Omental fat pad (tissue), 4 donors: ENCODE measurements around the gene DUSP10. TPM values are rescaled to one million over a fixed set of nuclear protein-coding genes. Genes with fewer than 3 reads are reported as not detected.

Experiments
- ATAC-seq: fragments of 150-250 bp; one replicate; pipeline ENCODE4 v1.9.1; 2016; ENCODE audit warnings: mild to moderate bottlenecking, moderate library complexity; ENCODE audit not compliant: low FRiP score
- DNase-seq: peaks from one replicate; pipeline ENCODE4 v3.0.0-alpha.2; 2019; ENCODE audit warnings: low spot score
- total RNA-seq, 4 donors: library from RNA; depleted of rRNA; stranded (reverse); fragments of >200 nt; gene quantifications; one replicate each; pipeline ENCODE4 v1.1.0, GENCODE V29; 2016
- TF ChIP-seq, protein P1 (sequence below), 3 donors: fragments of 450-650 bp; IDR thresholded peaks; one replicate each; pipeline ENCODE4 v1.5.1; 2016 to 2017; ENCODE audit warnings: antibody characterized with exemption in 3 of 3, mild to moderate bottlenecking in 3 of 3, moderate library complexity in 2 of 3

Gene DUSP10
- total RNA-seq, 4 donors from 2014 or later, result 3.1 to 13.0 (median 10.2) TPM

DNA sequence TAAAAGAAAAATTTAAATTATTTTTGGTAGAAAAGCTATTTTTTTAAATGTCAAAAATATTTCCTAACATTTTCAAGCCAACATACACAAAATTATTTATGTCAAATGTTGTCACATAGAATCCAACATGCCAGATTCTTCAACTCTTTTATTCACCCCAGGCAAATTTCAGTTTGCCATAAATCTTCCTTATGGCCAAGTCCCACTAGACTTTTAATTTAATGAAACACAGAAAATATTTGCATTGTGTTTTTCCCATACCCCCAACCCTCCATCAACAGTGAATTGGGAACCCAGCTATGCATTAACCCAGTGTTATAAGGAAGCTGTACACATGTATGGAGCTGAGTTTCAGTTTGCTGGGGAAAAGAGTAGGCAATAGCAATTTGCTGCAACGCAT is 41.4 kb downstream of the DUSP10 start:
- TF ChIP-seq, protein P1, sequence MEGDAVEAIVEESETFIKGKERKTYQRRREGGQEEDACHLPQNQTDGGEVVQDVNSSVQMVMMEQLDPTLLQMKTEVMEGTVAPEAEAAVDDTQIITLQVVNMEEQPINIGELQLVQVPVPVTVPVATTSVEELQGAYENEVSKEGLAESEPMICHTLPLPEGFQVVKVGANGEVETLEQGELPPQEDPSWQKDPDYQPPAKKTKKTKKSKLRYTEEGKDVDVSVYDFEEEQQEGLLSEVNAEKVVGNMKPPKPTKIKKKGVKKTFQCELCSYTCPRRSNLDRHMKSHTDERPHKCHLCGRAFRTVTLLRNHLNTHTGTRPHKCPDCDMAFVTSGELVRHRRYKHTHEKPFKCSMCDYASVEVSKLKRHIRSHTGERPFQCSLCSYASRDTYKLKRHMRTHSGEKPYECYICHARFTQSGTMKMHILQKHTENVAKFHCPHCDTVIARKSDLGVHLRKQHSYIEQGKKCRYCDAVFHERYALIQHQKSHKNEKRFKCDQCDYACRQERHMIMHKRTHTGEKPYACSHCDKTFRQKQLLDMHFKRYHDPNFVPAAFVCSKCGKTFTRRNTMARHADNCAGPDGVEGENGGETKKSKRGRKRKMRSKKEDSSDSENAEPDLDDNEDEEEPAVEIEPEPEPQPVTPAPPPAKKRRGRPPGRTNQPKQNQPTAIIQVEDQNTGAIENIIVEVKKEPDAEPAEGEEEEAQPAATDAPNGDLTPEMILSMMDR (IDR thresholded peaks at IDR 0.05), result no peak
- ATAC-seq, result no peak
- no peak for DNase-seq

DNA sequence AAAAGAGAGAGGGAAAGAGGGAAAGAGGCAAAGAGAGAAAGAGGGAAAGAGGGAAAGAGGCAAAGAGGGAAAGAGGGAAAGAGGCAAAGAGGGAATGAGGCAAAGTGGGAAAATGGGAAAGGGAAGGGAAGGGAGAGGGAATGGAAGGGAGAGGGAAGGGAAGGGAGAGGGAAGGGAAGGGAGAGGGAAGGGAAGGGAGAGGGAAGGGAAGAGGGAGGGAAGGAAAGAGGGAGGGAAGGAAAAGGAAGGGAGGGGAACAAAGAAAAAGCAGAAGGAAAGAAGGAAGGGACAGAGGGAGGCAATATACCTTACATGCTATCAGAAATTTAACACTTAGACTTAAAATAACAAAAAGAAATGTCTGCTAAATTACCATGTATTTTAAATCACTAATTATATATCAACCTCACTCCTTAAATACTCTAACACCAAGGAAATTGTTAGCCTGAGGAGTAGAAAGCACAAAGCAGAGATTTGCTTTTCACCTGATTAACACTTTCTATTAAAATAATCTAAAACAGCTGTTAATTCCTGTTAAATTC is 41.8 kb downstream of the DUSP10 start:
- TF ChIP-seq, protein P1 (IDR thresholded peaks at IDR 0.05), result no peak
- no peak for ATAC-seq

DNA sequence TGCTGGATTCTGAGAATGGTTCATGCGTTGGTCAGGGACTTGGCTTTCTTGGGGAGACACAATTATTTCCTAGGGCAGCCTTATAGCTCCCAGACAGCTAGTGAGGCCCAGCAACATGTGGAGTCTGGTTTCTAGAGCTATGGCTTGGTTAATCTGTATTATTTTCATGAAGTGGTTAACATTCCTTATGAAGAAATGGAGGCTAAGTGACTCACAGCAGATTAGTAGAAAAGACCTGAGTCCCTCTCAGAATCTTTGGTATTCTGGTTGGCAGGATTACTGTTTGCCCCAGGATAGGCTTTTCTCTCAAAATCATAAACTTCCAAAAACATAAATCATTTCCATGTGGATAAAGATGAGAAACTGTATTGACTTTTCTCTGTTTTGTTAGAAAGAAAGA is 42.3 kb downstream of the DUSP10 start:
- ATAC-seq (no peak), DNase-seq (no peak)
- TF ChIP-seq, protein P1 (IDR thresholded peaks at IDR 0.05), result no peak

More for the DNA sequence above, 41.8 kb downstream of the DUSP10 start:
- DNase-seq, result no peak

DNA sequence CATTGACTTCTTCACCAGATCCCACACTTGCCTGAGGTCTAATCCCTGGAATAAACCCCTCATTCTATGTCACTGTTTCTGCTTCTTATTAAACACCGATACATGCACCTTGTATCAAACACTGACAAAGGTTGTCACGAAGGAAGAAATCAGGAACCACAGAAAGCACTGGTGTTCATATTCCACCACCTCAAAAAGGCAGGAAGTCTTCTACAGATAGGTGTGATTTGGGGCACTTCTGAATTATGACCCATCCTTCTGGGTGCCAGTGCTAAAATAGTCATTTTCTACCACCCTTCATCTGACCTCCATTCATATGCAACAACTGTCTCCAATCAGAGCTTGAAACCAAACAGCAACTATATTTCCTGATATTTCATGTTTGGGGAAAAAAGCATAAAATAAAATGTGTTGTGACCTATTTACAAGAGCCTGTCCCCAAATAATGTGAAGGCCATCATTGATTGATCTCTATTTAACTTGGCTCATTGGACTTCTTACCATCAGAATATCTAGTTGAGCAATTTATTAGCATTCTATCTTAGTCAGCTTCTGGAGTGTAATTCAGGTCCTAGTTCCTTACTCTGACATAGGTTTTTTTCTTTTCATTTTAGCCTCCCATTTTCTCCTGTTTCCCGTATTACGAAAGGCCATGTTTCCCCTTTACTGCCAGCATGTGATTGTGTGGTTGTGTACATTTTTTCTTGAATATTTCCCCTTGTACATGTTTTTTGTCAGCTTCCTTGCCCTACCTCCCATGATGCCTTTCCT is 43.1 kb downstream of the DUSP10 start:
- TF ChIP-seq, protein P1 (IDR thresholded peaks at IDR 0.05), result no peak
- DNase-seq (no peak), ATAC-seq (no peak)

DNA sequence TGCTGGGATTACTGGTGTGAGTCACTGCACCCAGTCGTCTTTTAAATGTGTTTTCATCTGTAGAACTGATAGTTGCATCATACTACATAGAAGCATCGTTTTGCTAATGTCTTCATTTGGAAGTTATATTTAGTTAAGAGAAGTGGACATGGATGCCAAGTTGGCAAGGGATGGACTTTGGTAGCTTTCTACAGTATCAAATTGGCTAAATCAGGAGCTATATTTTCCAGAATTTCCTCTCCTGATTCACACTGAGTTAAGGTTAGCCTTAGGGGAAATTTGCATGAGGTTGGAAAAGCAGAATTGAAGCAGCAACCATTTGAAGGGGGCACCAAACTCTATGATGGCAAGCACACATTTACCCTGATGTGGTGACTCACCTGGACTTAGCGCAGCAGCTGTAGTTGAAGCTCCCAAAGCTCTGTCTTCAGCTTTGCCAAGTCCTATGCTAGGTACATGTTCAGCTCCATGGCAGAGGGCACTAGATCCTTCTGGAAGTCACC is 43.9 kb downstream of the DUSP10 start:
- no peak for DNase-seq
- ATAC-seq, result no peak
- TF ChIP-seq, protein P1 (IDR thresholded peaks at IDR 0.05), result no peak

DNA sequence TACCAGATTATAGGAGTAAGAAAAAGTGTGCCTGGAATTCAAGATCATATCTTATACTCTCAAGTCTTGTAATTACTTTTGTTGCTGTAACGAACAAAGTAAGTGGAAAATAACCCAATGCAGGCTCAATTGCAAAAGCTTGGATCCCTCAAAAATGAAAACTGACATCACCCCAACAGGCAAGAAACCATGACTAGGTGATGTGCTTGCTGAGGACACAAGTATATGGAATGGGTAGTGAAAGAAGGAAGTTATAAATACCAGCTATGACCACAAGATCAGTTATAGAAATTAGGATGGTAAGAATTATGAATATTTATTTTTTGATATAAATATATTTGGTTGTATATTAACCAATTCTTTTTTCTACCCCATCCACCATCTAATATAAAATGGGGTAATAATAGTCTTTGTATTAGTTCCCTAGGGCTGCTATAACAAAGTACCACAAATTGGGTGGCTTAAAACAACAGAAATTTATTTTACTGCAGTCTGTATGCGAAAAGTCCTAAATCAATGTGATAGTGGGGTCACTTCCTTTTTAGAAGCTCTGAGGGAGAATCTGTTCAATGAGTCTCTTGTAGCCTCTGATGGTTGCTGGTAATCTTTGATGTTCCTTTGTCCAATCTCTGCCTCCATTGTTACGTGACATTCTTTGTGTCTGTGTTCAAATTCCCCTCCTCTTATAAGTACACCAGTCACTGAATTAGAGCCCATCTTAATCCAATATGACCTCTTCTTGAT is 45.0 kb downstream of the DUSP10 start:
- TF ChIP-seq, protein P1 (IDR thresholded peaks at IDR 0.05), result no peak
- DNase-seq (no peak), ATAC-seq (no peak)
